Stimulated activated CD4-positive, alpha-beta T cell treated with anti-CD3 and anti-CD28 coated beads, Interleukin-4, amount 100 ng/mL, for 4 hours (primary cell): ENCODE data around the gene PCNX1.

Experiments
- DNase-seq, 2 experiments: peaks; one replicate each; pipeline ENCODE4 v3.0.0-alpha.2; 2020

Gene PCNX1

DNA sequence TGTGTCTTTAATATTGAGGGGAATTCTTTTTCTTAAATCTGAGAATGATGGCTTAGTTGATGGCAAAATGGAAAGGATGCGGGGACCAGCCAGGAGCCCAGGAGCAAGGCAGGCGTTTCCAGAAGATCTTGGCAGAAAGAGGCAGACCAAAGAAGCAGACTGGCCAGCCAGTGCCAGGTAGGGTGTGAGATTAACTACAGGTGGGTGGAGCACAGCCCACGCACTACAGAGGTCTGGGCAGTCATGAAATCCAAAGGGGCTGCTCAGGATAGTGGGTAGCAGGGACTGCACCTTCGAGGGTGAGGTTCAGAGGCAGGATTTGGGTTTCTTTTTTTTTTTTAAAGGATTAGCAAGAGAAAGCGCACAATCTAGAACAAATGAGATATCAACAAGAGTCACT, 17.7 kb upstream of the PCNX1 start:
- no peak for DNase-seq

GRCh38 chr14:70890826-70891659, 16.2 kb upstream of the PCNX1 start:
- DNase-seq, result no peak

DNA sequence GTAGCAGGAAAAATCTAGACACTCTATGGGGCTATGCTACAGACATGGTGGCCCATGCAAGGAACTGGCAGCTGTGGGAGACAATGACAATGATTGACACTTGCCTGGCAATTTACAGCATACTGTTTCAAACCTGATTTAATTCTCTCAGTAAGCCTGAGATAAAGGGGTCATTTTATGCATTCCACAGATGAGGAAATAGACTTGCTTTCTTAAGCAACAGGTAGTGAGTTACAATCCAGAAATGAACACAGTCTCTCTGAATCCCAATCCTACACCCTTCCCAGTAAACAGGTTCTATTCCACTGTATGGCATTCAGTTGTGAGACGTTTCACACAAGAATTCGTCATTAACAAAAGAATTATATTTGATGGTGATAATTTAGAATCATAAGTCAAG, 15.5 kb upstream of the PCNX1 start:
- DNase-seq, result no peak

DNA sequence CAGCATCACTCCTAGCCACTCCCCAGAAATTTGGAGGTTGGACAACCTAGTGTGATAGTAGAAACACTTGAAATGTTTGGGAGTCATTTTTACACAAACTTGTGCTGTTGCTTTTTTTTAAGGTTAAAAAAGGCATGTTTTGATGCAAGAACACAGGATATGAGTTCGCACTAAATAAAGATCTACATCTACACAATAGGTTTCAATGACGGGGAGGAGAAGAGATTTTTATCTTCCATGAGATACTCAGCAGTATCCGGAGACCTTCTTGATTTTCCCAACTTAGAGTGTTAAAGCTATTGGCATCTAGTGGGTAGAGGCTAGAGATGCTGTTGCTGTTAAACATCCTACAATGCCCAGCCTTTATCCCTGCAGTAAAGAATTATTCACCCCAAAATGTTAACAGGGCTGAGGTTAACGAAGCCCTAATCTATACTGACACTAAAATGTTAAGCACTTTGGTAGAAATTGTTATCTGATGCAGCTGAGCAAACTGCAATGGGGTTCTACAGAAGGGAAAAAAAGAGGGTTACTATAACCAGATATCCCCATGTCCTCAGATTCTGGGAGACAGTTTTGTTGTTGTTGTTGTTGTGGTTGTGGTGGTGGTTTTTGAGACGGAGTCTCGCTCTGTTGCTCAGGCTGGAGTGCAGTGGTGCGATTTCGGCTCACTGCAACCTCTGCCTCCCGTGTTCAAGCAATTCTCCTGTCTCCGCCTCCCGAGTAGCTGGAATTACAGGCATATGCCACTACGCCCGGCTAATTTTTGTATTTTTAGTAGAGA, 14.0 kb upstream of the PCNX1 start:
- DNase-seq, result no peak

DNA sequence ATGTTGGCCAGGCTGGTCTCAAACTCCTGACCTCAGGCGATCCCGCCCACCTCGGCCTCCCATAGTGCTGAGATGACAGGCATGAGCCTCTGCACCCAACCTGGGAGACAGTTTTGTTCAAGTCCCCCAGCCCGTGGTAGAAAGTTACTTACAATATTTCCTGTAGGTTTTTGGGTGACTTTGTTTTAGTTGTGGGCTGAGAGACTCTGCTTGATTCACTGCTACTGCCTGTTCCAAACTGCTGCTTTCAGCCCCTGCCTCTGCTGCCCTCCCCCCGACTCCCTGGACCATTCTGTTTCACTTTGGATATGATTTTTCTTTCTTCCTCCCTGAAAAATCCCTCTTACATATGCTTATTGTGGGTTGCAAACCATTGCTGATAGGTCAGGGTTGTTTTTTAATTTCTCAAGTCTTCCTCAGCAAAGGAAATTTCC, 13.4 kb upstream of the PCNX1 start:
- DNase-seq, result no peak

DNA sequence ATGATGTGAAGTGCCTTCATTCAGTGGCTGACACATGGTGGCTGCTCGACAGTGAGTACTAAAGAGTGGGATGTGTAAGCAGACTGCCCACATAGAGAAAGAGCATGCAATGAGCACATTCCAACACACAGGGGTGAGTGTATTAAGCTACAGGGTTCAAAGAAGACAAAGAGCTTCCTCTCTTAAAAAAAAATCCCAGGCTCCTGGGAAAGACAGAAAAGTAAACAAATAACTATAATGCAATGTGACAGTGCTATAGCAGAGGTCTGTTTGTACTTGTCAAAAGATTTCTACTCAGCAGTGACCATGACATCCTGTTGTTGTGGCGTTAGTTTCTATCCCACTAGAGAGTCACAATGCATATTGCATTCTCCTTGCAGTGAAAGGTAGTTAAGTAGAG, 12.4 kb upstream of the PCNX1 start:
- DNase-seq, result peak in 1 of 2 experiments; percentile 10

DNA sequence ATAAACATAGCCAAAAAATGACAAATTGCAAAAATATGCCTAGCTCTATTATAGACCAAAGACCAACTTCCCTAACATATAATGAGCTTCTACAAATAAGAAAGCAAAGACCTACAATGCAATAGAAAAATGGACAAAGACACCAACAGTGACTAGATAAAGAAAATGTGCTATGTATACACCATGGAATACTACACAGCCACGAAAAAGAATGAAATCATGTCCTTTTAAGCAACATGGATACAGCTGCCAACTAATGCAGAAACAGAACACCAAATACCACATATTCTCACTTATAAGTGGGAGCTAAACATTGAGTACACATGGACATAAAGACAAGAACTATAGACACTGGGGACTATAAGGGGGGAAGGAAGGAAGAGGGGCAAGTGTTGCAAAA, 10.9 kb upstream of the PCNX1 start:
- DNase-seq, result no peak

DNA sequence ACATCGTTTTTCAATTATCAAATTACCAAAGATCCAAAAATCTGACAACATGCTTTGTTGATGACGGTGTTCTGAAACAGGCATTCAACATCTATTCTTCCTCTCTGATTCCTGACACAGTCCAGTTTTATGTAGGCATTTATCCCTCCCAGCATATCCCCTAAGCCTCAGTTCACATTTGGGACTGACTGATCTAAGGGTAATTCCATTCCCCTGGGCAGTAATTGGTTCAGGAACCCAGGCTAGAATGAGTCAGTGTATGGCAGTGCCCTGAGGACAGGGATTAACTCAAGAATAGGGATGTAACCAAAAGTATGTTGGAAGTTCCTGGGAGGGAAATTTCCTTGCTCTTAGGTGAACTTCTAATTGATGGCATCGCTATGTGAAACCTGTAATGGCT, 10.3 kb upstream of the PCNX1 start:
- DNase-seq, result no peak

- no peak for DNase-seq
These were observed 9.8 kb upstream of the PCNX1 start for GRCh38 chr14:70897464-70897863.

DNA sequence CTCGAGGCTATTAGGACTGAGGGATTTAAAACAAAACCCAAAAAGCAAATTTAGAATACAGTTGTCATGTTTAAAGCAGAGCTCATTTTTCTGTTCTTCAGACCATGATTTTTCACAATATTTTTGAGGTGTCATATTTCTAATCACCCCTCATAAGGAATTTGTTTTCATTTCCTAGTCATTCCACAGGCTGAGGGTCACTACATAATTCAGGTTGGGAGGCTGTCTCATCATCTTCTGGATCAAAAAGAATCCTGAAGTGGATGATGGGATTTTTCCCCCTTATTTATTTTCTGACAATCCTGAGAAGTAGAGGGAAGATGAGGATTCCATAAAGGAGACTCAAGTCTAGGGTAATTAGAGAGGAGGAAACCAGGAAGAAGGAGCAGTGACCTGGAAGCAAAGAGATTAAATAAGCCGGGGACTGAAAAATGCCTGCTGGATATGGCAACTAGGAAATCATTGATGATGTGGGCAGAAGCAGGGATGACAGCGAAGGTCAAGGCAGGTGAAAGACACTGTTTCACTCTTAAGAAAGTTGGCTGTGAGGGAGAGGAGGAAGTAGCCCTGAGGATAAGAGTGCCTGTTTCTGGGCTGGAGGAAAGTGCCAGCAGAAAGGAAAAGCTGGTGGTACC, 9.0 kb upstream of the PCNX1 start:
- no peak for DNase-seq

DNA sequence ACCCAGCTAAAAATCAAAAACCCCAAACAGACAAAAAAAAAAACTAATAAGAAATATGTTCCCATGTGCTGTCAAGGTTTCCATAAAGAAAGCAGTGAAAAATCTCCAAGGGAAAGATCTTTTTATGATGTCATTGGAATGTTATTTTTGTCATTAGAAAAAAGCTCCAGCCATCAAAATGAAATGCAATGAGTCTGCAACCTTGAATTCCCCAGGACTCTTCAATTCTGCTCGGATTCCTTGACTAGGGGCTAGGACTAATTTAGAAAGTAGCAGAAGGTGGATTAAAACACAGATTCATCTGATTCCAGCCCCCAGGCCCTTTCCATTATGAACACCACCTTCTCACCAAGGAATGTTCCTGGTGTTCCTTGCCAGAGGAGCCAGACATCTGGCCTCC, 6.0 kb upstream of the PCNX1 start:
- DNase-seq, result no peak

DNA sequence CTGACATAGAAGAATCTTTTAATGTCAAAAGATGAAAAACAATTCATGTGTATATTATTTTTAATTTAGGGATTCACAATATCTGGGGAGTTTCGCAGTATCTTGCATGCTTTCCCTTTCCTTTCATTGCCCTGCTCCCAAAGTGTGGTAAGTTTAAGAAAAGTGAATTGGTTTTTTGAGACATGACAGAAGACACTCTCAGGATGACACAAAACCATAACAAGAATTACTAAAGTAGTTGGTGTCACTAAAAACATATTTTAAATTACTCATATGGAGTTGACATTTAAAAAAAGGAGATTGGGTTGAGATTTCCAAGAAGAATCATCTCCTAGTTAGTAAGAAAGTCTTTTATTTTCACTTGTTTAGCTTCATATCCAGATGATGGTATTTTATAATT, 5.1 kb upstream of the PCNX1 start:
- no peak for DNase-seq

DNA sequence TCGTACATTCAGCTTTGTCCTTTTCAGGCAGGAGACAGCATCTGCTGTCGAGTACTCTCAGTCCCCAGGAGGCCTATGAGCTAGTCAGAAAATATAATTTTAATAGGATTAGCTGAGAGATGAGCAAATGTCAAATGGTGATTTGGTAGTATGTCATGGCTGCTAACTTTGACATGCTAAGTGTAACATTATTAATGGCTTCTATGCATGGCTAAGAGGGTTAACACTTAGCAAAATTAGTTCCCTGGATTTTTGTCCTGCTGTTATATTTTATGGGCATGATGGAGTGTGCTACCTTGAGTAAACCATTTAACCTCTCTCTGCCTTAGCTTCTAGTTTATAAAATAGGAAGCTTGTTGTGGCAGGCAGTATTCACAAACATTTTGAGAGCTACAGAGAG, 2.9 kb upstream of the PCNX1 start:
- DNase-seq, result no peak

- DNase-seq, result no peak
These were observed 2.0 kb upstream of the PCNX1 start for GRCh38 chr14:70905301-70905700.

DNA sequence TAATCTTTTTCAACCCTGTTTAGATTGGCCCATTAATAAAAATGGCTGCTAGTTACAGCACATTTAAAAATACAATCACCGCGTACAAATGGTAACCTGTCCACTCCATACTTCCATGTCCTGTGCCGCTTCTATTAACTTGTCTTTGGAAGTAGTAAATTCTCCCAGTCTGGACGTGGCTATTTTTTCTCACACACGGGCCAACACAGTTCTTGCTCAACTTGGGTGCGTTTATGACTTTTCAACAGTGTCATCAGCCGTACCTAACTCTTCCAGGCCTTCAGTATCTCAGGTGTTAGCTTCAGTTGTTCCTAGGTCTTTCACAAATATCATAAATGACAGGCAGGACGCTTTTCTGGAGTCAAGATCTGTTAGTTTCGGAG, 475 bp upstream of the PCNX1 start:
- DNase-seq, result no peak

- DNase-seq, result peak; percentile 52 to 67
These were observed 1.0 kb downstream of the PCNX1 start for GRCh38 chr14:70907996-70908934.

DNA sequence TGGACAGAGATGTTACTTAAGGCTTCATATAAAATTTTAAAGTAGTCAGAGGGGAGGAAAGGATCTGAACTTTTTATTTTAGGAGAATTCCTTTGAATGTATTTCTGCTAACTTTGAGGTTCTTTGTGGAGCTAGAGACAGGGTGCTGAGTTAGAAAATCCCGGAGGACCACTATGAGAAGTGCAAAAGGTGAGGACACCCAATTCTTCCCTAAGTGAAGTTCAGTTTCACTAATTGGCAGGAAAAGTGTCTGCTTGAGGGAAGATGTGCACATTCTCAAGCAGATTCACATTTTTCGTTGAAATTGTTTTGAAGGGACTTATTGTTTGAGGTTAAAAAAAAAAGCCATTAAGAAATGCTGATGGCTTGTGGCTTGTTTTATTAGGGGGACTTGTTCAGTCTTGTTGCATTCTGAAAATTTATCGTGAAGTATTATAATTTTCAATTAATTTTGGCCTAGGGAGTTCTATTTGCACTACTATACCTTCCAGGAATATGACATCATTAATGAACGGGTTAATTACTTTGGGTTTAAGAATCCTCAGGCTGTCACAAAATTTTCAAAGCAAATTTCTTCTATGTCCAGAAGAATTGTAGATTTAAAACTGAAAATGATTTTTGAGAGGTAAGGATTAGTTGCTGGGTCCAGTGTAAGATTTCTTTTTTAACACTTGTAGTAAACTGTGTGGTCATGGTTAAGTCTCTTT, 1.8 kb downstream of the PCNX1 start:
- no peak for DNase-seq

DNA sequence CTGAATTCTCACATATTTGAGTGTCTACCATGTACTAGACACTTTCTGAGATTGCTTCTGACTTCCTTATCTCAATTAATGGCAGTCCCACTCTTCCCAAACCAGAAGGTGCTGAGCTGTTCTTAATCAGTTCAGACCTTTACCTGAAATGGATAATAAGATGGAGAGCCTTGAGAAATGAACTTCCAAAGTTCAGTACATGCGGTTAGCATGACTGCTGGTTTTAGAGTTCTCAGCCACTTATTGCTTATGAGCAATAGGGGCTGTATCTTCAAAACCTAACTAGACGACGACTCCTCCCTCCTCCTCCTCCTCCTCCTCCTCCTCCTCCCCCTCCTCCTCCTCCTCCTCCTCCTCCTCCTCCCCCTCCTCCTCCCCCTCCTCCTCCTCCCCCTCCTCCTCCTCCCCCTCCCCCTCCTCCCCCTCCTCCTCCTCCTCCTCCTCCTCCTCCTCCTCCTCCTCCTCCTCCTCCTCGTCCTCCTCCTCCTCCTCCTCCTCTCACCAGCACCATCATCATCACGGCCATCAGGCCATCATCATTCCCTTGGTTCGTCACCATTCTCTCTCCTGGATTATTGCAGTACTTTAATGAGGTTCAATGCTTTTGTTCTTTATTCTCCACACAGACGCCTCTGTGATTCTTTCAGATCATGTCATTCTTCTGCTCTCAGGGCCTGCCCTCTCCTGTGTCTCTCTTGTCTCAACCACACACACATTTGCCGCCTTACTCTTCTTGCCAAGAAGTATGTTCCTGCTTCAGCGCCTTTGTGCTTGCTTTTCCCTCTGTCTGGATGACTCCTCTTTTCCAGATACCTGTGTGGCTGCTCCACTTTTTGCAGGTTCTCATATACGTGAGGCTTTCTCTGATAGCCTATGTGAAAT, 2.7 kb downstream of the PCNX1 start:
- peak in 1 of 2 experiments; percentile 44 for DNase-seq

- DNase-seq, result no peak
These were observed 8.2 kb downstream of the PCNX1 start for GRCh38 chr14:70915415-70915814.

- no peak for DNase-seq
These were observed 9.0 kb downstream of the PCNX1 start for GRCh38 chr14:70916300-70916699.

DNA sequence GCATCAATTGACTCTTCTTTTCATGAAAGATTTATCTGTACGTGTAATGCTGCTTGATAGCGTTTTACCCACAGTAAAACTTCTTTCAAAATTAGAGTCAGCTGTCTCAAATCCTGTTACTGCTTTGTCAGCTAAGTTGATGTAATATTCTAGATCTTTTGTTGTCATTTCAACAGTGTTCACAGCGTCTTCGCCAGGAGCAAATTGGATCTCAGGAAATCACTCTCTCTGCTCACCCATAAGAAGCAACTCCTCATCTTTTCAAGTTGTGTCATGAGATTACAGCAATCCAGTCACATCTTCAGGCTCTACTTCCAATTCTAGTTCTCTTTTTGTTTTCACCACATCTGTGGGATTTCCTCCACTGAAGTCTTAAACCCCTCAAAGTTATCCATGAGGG, 9.5 kb downstream of the PCNX1 start:
- no peak for DNase-seq
